BE2C (cell line): Measurements from ENCODE around the gene LEP.

Source experiments
- DNase-seq: peaks from one replicate; pipeline ENCODE4 v3.0.0-alpha.2; 2020
- H3K27me3 ChIP-seq: fragments of 250-450 bp; sonication (Bioruptor Pico); 2 replicates; pipeline ENCODE4 v1.5.1; 2020; ENCODE audit warnings: mild to moderate bottlenecking
- H3K36me3 ChIP-seq: fragments of 250-450 bp; sonication (Bioruptor Pico); 2 replicates; pipeline ENCODE4 v1.5.1; 2020; ENCODE audit warnings: mild to moderate bottlenecking
- H3K4me1 ChIP-seq: fragments of 250-450 bp; sonication (Bioruptor Pico); 2 replicates; pipeline ENCODE4 v1.5.1; 2020
- H3K4me3 ChIP-seq: 2 replicates; pipeline ENCODE4 v1.5.1; 2011; ENCODE audit warnings: low read depth, low read length
- H3K9me3 ChIP-seq: fragments of 250-450 bp; sonication (Bioruptor Pico); 2 replicates; pipeline ENCODE4 v1.5.1; 2020
- TF ChIP-seq, protein P1 (sequence below): IDR thresholded peaks from 2 replicates; pipeline ENCODE4 v1.5.1; 2012; ENCODE audit warnings: mild to moderate bottlenecking, low read depth, low read length

LEP gene

DNA sequence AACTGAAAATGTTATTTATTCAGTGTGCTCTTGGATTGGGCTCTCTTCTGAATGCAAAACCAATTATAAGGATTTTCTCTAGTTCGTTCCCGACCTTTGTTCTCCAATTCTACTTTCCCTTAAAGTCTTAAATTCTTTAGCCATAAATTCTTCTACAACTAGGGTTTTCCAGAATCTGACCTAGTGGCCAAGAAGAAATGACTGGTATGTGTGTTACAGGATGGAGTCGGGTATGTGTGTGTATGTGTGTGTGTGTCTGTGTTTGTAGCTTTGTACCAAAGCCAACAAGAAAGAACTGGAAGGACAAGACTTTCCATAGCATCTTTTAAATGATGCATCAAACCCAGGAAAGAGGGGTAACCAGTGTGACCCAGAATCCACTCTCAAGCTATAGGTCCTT is 25.8 kb upstream of the LEP start:
- no peaks in the 10 kb centered on the region for H3K4me1 ChIP-seq
- H3K36me3 ChIP-seq: no peaks in the 10 kb centered on the region
- TF ChIP-seq, protein P1, sequence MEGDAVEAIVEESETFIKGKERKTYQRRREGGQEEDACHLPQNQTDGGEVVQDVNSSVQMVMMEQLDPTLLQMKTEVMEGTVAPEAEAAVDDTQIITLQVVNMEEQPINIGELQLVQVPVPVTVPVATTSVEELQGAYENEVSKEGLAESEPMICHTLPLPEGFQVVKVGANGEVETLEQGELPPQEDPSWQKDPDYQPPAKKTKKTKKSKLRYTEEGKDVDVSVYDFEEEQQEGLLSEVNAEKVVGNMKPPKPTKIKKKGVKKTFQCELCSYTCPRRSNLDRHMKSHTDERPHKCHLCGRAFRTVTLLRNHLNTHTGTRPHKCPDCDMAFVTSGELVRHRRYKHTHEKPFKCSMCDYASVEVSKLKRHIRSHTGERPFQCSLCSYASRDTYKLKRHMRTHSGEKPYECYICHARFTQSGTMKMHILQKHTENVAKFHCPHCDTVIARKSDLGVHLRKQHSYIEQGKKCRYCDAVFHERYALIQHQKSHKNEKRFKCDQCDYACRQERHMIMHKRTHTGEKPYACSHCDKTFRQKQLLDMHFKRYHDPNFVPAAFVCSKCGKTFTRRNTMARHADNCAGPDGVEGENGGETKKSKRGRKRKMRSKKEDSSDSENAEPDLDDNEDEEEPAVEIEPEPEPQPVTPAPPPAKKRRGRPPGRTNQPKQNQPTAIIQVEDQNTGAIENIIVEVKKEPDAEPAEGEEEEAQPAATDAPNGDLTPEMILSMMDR: no peak
- no peaks in the 10 kb centered on the region for H3K27me3 ChIP-seq
- H3K4me3 ChIP-seq: no peak overlapping the region
- DNase-seq: no peak
- H3K9me3 ChIP-seq: no peaks in the 10 kb centered on the region

DNA sequence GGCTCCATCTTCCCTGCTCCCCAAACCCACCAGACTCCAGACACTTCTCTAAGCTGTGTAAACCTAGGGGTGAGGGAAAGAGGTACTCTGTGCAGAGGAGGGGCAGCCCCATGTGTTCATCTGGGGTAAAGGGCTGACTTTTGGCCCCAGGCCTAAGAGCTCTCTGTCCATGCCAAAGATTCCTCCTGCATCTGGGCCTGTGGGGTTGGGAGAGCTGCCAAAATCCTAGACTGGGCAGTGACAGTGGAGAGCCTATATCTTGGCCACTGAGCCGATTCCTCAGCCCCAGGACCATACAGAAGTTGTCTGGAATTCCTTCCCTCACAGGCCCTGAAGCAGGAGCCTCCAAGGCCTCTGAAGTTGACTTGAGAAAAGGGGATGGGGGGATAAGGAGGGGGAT is 25.3 kb upstream of the LEP start:
- no peaks in the 10 kb centered on the region for H3K36me3 ChIP-seq
- no peak overlapping the region for H3K4me3 ChIP-seq
- TF ChIP-seq, protein P1: no peak
- no peaks in the 10 kb centered on the region for H3K27me3 ChIP-seq
- no peaks in the 10 kb centered on the region for H3K4me1 ChIP-seq
- no peak for DNase-seq
- H3K9me3 ChIP-seq: no peaks in the 10 kb centered on the region

DNA sequence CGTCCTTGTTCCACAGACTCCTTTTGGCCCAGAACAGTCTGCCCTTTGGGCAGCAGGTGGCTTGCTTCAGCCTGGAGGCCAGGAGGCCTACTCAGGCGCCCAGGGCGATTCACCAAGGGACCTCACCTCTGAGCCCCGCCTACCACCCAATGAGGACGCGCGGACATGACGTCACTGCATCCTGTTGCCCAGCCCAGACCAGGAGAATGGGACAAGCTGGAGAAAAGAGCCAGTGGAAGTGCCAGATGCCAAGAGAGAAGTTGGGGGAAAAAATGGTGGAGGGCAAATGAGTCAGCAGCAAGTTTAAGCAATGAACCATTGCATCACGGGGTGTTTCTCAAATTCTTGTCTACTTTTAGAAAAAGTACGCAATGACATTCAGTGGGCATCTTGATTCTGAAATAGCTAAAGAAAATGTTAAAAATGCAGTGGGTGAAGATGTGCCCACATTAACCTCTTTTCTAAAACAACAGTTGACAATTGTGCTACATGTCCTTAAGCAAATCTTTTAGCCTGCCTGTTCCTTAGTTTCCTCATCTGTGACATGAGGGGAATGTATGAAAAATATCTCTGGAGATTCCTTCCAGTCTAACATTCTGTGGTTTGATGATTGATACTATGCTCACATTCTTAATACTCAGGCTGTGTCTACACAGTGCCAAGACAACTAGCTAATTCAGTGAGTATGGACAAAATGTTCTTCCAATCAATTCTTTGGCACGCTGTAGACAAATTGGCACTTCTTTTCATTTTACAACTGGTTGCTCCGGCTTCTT is 23.9 kb upstream of the LEP start:
- H3K27me3 ChIP-seq: no peaks in the 10 kb centered on the region
- no peaks in the 10 kb centered on the region for H3K36me3 ChIP-seq
- peaks cover 4% of the 10 kb centered on the region for H3K4me1 ChIP-seq
- DNase-seq: no peak
- no peaks in the 10 kb centered on the region for H3K9me3 ChIP-seq
- TF ChIP-seq, protein P1: no peak
- no peak overlapping the region for H3K4me3 ChIP-seq

DNA sequence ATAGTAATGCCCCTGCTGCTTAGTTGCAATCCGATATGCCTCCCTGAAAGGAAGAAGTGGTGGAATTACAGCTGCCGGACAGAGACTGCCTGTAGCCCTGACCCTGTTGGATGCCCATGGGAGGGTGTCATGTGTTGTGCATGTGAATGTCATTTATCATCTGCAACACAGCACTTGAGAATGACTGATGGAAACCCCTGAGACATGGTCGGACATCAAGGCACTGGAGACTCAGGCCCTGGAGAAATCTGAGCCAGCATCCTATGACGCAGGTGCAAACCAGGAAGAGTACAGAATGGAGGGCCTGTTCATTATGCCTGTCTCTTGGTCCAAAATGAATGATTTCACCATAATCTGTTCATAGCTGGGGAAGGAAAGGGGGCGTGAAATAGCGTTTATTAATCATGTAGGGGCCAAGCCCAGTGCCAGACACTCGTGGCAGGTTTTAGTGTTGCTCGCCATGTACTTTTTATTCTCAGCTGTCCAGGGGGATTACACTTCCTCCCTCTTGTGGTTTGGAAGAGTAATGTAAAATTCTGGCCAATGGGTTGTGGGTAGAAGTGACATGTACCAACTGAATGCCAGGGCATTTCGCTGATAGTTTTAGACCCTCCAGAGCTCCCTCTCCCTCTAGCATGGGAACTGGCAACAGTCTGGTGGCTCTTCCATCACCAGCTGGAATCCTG is 23.0 kb upstream of the LEP start:
- Histone ChIP-seq H3K4me1 (peaks cover 4% of the 10 kb centered on the region), H3K36me3 (no peaks in the 10 kb centered on the region), H3K9me3 (no peaks in the 10 kb centered on the region), H3K27me3 (no peaks in the 10 kb centered on the region), H3K4me3 (no peak overlapping the region)
- TF ChIP-seq, protein P1: peak; percentile 59
- no peak for DNase-seq

DNA sequence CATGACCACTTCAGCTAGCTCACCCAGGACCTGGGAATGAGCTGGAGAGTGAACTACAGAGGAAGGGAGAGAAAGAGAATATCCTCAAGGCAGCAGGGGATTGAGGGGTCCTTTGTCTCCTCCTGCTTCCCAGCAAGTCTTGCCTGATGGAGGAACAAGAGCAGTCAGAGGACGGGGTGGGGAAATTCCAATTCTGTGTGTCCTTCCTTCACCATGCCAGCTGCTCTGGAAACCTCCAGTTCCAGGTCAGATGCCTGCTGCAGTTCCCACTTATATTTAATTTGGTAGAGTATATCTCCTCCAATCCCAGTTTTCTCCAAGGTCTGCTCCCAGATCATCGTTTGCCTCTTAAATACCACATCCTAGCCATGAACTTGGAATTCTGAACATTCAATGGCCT is 21.4 kb upstream of the LEP start:
- Histone ChIP-seq H3K27me3 (no peaks in the 10 kb centered on the region), H3K4me3 (no peak overlapping the region), H3K36me3 (no peaks in the 10 kb centered on the region), H3K9me3 (no peaks in the 10 kb centered on the region), H3K4me1 (peaks cover 4% of the 10 kb centered on the region)
- DNase-seq: no peak
- TF ChIP-seq, protein P1: no peak

DNA sequence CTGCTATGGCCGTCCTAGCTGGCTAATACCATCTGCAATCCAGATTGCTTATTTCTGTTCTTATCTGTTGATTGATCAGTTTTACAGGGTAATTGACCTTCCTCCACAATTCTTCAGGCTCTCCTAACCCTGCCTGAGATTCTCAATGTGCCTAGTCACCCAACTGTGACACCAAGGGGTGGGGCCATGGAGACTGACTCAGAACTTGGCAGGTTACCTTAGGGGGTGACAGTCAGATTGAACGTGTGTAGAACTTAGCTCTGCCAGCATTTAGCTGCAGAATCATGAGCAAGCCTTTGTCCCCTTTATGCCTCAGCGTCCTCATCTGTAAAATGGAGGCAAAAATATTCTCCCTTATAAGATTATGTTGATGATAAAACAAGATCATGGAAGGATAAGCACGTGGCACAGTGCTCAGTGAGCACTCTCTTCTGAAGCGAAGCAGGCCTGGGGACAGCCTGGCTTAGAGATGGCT is 19.1 kb upstream of the LEP start:
- TF ChIP-seq, protein P1: no peak
- no peaks in the 10 kb centered on the region for H3K36me3 ChIP-seq
- H3K4me1 ChIP-seq: peaks cover 4% of the 10 kb centered on the region
- no peaks in the 10 kb centered on the region for H3K27me3 ChIP-seq
- H3K4me3 ChIP-seq: no peak overlapping the region
- H3K9me3 ChIP-seq: no peaks in the 10 kb centered on the region
- no peak for DNase-seq
